ENCODE measurements around the gene TMEM233. TPM values are rescaled to one million over a fixed set of nuclear protein-coding genes. Genes with fewer than 3 reads are reported as not detected.

Gene TMEM233
- total RNA-seq, 1 donor from 2014 or later: 0.96 TPM

DNA sequence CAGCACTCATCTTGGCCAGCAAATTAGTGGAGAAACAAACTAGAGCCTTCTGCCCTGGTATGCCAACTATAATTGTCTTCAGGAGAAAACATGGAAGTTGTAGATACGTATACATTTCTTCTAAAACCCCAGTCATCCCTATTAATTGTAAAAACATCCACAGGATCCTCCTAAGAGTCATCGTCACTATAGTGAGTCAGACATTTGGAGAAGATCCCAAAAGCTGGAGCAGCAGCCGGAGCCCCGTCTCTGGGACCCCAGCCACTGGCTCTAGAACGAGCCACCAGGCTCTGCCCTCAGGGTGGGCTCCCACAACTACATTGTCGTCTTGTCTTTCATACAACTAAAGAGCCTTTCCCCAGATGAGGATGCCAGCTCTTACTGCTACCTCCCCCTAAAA lies 89.8 kb downstream of the TMEM233 start:
- H3K36me3 ChIP-seq: peaks cover 40% of the 10 kb centered on the region
- H3K27ac ChIP-seq: no peak overlapping the region
- ATAC-seq (no peak), DNase-seq (no peak)
- TF ChIP-seq CTCF (IDR thresholded peaks at IDR 0.05): no peak
- no peak overlapping the region for H3K4me3 ChIP-seq
- intact Hi-C loops (cut with DNase I): no loop called here
- no peaks in the 10 kb centered on the region for H3K9me3 ChIP-seq
- H3K4me1 ChIP-seq: peaks cover 15% of the 10 kb centered on the region
- H3K27me3 ChIP-seq: no peaks in the 10 kb centered on the region

- peaks cover 36% of the 10 kb centered on the region for H3K36me3 ChIP-seq
- no peaks in the 10 kb centered on the region for H3K27me3 ChIP-seq
- no peak for ATAC-seq
- no peak overlapping the region for H3K27ac ChIP-seq
- intact Hi-C loops (cut with DNase I): no loop called here
- H3K4me3 ChIP-seq: no peak overlapping the region
- H3K4me1 ChIP-seq: peaks cover 15% of the 10 kb centered on the region
- TF ChIP-seq CTCF (IDR thresholded peaks at IDR 0.05): no peak
- no peak for DNase-seq
- H3K9me3 ChIP-seq: no peaks in the 10 kb centered on the region
Observed at GRCh38 chr12:119683816-119684215, 90.2 kb downstream of the TMEM233 start.

DNA sequence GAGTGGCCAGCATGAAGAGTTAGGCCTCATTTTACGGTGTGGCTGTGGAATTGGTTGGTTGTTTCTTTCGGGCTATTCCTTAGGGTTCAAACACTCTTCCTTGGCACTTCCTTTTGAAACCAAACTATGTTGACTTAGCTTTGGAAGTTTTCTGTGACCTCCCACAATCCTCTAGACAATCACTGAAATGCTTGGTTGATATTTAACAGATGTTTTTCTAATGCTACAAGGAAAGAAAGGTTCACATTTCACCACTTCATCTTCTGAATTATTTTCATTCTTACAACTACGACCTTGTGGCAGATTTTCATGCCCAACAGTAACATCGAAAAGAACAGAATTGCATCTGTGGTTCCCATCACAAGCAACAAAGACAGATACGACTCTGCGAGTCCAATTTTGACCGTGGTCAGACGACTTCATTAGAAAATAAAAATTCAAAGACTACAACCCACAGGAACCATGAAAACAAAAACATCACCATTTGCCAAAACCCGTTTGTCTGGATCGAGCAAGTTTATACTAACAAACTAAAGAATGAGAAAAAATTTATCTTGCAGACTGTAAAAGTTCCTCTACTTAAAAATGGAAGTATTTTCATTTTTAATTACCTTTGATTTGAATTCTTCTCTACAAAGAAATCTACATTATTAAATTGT lies 91.3 kb downstream of the TMEM233 start:
- intact Hi-C loops (cut with DNase I): no loop called here

DNA sequence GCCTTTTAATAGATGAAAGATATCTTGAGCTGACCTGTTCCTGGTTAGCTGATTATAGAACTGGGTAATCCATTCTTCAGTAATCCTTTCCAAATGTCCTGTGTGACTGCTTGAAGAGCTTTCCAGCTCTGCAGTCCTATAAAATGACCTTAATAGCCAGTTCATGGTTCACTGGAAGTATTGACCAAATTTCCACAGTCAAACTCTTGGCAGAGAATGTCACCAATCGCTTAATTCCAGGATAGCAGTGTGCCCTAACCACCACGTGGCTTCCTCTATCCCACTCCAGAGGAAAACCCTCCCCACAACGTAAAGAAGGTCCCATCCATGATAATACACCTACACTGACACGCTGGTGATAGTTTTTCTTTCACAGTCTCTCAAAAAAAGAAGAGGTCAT lies 91.8 kb downstream of the TMEM233 start:
- intact Hi-C loops (cut with DNase I): no loop called here
- Histone ChIP-seq H3K36me3 (peaks cover 20% of the 10 kb centered on the region), H3K27me3 (no peaks in the 10 kb centered on the region), H3K4me3 (no peak overlapping the region), H3K27ac (no peak overlapping the region), H3K4me1 (peaks cover 15% of the 10 kb centered on the region), H3K9me3 (no peaks in the 10 kb centered on the region)
- DNase-seq: no peak
- no peak for TF ChIP-seq CTCF (IDR thresholded peaks at IDR 0.05)
- no peak for ATAC-seq

More for the DNA sequence above, 91.3 kb downstream of the TMEM233 start:
- Histone ChIP-seq H3K4me3 (no peak overlapping the region), H3K36me3 (peaks cover 25% of the 10 kb centered on the region), H3K27ac (no peak overlapping the region), H3K27me3 (no peaks in the 10 kb centered on the region), H3K4me1 (peaks cover 15% of the 10 kb centered on the region), H3K9me3 (no peaks in the 10 kb centered on the region)
- ATAC-seq (no peak), DNase-seq (no peak)
- TF ChIP-seq CTCF (IDR thresholded peaks at IDR 0.05): no peak

DNA sequence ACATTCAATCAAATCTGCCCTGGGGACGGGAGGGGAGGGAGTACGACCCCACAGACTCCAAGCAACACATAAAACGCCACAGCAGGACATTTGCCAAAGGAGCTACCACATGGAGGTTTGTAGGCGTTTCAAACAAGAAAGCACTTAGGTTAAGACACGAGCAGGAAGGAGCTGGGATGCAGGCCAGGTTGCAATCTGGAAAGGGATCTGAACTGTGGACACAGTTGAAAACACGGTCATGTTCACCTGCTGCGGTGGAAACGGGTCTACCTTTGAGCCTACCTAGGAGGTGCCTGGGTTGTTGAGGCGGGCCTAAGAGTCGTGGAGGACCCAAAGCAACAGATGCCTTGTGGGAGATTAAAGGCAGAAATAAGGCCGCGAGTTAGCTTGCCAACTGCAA lies 92.8 kb downstream of the TMEM233 start:
- no peaks in the 10 kb centered on the region for H3K27me3 ChIP-seq
- H3K4me1 ChIP-seq: peaks cover 15% of the 10 kb centered on the region
- no peaks in the 10 kb centered on the region for H3K9me3 ChIP-seq
- TF ChIP-seq CTCF (IDR thresholded peaks at IDR 0.05): no peak
- peaks cover 10% of the 10 kb centered on the region for H3K36me3 ChIP-seq
- no peak overlapping the region for H3K27ac ChIP-seq
- no peak overlapping the region for H3K4me3 ChIP-seq
- DNase-seq (no peak), ATAC-seq (no peak)
- intact Hi-C loops (cut with DNase I): no loop called here

- Histone ChIP-seq H3K4me1 (peaks cover 15% of the 10 kb centered on the region), H3K36me3 (peaks cover 6% of the 10 kb centered on the region), H3K9me3 (no peaks in the 10 kb centered on the region), H3K27ac (no peak overlapping the region), H3K27me3 (no peaks in the 10 kb centered on the region), H3K4me3 (no peak overlapping the region)
- no peak for TF ChIP-seq CTCF (IDR thresholded peaks at IDR 0.05)
- DNase-seq: no peak
- intact Hi-C loops (cut with DNase I): no loop called here
- ATAC-seq: no peak
Observed at GRCh38 chr12:119686776-119687175, 93.2 kb downstream of the TMEM233 start.

Measured in upper lobe of right lung (tissue), 1 donor.